ENCODE measurements around the gene THAP11. TPM values are rescaled to one million over a fixed set of nuclear protein-coding genes. Genes with fewer than 3 reads are reported as not detected.

The THAP11 gene
- total and polyA plus RNA-seq, 2 of the 13 experiments (the other 11 are each of a cell fraction or from before 2014, with no cell fraction given), result 44.2 to 53.4 TPM

DNA sequence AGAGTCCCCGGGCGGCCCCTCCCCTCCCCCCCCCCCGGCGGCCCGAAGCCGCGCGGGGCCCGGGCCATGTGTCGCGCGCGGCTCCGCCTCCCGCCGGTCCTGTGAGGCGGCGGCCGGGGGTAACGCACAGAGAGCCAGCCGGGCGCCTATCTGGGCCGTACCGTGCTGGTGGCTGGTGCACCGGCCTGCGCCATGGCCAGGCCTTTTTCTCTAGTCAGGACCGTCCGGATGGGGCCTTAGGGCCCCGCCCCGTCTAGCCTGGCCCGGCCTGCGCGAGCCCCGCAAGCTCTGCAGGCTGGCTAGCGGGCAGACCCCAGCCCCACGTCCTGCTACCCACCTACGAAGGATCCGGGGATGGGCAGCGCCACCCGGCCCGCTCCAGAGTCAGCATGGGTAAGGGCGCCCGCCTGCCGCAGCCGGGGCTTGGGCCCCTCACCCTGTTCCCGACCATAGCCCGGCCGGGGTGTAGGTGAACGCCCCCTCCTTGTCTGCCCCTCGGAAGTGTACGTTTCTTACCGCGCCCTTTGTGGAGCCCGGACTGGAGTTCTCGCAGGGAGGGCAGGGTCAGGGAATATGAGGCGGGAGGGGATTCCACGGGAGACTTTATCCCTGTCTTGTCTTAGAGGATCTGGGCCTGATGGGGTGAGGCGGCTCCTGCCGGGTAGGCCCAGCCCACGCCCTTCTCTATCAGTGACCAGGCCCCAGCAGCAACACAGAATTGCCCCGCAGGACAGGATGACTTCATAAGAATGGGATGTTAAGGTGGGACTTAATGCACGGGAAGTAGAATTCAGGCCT is 5.1 kb downstream of the THAP11 start, which contains the start of gene CENPT (continued):
- TF ChIP-seq ATF7-NPFF (CRISPR knock-in tag; IDR thresholded peaks at IDR 0.05; ENCODE audit: low read depth) (no peak; the same call in 1 of the 2 replicates), PCBP2 (optimal IDR thresholded peaks at IDR 0.05; ENCODE audit: low read depth, low read length, poor library complexity, severe bottlenecking) (no peak), MAFF (IDR thresholded peaks at IDR 0.05; ENCODE audit: low read depth, low read length) (no peak), CCDC6 (CRISPR knock-in tag; IDR thresholded peaks at IDR 0.05) (no peak; the same call in 1 of the 2 replicates), ZNF335 (CRISPR knock-in tag; IDR thresholded peaks at IDR 0.05) (0 out of 2 replicates have a peak, but pooled peaks have one; percentile 7), MEF2D (CRISPR knock-in tag; IDR thresholded peaks at IDR 0.05) (peak; percentile 56; the same call in 1 of the 2 replicates), NFATC3 (CRISPR knock-in tag; IDR thresholded peaks at IDR 0.05) (no peak), ZNF326 (CRISPR knock-in tag; IDR thresholded peaks at IDR 0.05; ENCODE audit: borderline replicate concordance) (no peak), ADNP (CRISPR knock-in tag; IDR thresholded peaks at IDR 0.05) (no peak), FOXP1 (IDR thresholded peaks at IDR 0.05) (no peak), FOXP1 (CRISPR knock-in tag; IDR thresholded peaks at IDR 0.05) (no peak), ZNF224 (CRISPR knock-in tag; IDR thresholded peaks at IDR 0.05) (no peak), DNMT3B (CRISPR knock-in tag; conservative IDR thresholded peaks at IDR 0.05) (no peak), ASH2L (IDR thresholded peaks at IDR 0.05; ENCODE audit: insufficient read length, low read depth, low read length) (no peak), ZNF337 (CRISPR knock-in tag; IDR thresholded peaks at IDR 0.05; ENCODE audit: borderline replicate concordance, low read depth) (no peak), NAIF1 (CRISPR knock-in tag; IDR thresholded peaks at IDR 0.05; ENCODE audit: borderline replicate concordance) (no peak), FOXA1 (IDR thresholded peaks at IDR 0.05) (no peak), FOXA1 (CRISPR knock-in tag; IDR thresholded peaks at IDR 0.05) (no peak), MTF2 (CRISPR knock-in tag; IDR thresholded peaks at IDR 0.05; ENCODE audit: borderline replicate concordance) (no peak), ZNF17 (CRISPR knock-in tag; IDR thresholded peaks at IDR 0.05) (no peak)
- TF ChIP-seq, protein P1, sequence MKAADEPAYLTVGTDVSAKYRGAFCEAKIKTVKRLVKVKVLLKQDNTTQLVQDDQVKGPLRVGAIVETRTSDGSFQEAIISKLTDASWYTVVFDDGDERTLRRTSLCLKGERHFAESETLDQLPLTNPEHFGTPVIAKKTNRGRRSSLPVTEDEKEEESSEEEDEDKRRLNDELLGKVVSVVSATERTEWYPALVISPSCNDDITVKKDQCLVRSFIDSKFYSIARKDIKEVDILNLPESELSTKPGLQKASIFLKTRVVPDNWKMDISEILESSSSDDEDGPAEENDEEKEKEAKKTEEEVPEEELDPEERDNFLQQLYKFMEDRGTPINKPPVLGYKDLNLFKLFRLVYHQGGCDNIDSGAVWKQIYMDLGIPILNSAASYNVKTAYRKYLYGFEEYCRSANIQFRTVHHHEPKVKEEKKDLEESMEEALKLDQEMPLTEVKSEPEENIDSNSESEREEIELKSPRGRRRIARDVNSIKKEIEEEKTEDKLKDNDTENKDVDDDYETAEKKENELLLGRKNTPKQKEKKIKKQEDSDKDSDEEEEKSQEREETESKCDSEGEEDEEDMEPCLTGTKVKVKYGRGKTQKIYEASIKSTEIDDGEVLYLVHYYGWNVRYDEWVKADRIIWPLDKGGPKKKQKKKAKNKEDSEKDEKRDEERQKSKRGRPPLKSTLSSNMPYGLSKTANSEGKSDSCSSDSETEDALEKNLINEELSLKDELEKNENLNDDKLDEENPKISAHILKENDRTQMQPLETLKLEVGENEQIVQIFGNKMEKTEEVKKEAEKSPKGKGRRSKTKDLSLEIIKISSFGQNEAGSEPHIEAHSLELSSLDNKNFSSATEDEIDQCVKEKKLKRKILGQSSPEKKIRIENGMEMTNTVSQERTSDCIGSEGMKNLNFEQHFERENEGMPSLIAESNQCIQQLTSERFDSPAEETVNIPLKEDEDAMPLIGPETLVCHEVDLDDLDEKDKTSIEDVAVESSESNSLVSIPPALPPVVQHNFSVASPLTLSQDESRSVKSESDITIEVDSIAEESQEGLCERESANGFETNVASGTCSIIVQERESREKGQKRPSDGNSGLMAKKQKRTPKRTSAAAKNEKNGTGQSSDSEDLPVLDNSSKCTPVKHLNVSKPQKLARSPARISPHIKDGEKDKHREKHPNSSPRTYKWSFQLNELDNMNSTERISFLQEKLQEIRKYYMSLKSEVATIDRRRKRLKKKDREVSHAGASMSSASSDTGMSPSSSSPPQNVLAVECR (CRISPR knock-in tag; IDR thresholded peaks at IDR 0.05; ENCODE audit: borderline replicate concordance), result no peak; the same call in 1 of the 2 replicates
- TF ChIP-seq, protein P2, sequence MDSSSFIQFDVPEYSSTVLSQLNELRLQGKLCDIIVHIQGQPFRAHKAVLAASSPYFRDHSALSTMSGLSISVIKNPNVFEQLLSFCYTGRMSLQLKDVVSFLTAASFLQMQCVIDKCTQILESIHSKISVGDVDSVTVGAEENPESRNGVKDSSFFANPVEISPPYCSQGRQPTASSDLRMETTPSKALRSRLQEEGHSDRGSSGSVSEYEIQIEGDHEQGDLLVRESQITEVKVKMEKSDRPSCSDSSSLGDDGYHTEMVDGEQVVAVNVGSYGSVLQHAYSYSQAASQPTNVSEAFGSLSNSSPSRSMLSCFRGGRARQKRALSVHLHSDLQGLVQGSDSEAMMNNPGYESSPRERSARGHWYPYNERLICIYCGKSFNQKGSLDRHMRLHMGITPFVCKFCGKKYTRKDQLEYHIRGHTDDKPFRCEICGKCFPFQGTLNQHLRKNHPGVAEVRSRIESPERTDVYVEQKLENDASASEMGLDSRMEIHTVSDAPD (CRISPR knock-in tag; IDR thresholded peaks at IDR 0.05), result no peak
- TF ChIP-seq, protein P3, sequence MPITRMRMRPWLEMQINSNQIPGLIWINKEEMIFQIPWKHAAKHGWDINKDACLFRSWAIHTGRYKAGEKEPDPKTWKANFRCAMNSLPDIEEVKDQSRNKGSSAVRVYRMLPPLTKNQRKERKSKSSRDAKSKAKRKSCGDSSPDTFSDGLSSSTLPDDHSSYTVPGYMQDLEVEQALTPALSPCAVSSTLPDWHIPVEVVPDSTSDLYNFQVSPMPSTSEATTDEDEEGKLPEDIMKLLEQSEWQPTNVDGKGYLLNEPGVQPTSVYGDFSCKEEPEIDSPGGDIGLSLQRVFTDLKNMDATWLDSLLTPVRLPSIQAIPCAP (CRISPR knock-in tag; IDR thresholded peaks at IDR 0.05; ENCODE audit: low read depth), result no peak

Measured in HepG2 (cell line).